Epithelial cell of umbilical artery (primary cell): Measurements from ENCODE around the gene APAF1. TPM values are rescaled to one million over a fixed set of nuclear protein-coding genes. Genes with fewer than 3 reads are reported as not detected.

Experiments
- total RNA-seq: library from RNA; depleted of rRNA; stranded (reverse); fragments of >200 nt; gene quantifications from 2 replicates; pipeline ENCODE4 v1.2.3, GENCODE V29; 2014

APAF1 gene, protein sequence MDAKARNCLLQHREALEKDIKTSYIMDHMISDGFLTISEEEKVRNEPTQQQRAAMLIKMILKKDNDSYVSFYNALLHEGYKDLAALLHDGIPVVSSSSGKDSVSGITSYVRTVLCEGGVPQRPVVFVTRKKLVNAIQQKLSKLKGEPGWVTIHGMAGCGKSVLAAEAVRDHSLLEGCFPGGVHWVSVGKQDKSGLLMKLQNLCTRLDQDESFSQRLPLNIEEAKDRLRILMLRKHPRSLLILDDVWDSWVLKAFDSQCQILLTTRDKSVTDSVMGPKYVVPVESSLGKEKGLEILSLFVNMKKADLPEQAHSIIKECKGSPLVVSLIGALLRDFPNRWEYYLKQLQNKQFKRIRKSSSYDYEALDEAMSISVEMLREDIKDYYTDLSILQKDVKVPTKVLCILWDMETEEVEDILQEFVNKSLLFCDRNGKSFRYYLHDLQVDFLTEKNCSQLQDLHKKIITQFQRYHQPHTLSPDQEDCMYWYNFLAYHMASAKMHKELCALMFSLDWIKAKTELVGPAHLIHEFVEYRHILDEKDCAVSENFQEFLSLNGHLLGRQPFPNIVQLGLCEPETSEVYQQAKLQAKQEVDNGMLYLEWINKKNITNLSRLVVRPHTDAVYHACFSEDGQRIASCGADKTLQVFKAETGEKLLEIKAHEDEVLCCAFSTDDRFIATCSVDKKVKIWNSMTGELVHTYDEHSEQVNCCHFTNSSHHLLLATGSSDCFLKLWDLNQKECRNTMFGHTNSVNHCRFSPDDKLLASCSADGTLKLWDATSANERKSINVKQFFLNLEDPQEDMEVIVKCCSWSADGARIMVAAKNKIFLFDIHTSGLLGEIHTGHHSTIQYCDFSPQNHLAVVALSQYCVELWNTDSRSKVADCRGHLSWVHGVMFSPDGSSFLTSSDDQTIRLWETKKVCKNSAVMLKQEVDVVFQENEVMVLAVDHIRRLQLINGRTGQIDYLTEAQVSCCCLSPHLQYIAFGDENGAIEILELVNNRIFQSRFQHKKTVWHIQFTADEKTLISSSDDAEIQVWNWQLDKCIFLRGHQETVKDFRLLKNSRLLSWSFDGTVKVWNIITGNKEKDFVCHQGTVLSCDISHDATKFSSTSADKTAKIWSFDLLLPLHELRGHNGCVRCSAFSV (N-terminal part only)
- 27.6 and 36.9 TPM in 2 replicates for total RNA-seq

GRCh38 chr12:98644712-98645571, at the start of gene APAF1, which contains the start of gene IKBIP:
Gene APAF1, plus strand, starts transcription at chr12:98645290. Its CDS starts 3,070 bp downstream, at chr12:98648360.
Gene IKBIP, minus strand, starts transcription at chr12:98644788. Its CDS starts 87 bp downstream, at chr12:98644701.

Other genes with a start within 250 kb of the APAF1 start
- 157 and 223 TPM in 2 replicates for gene TMPO, start 129.7 kb upstream of the APAF1 start, total RNA-seq
- 671 and 923 TPM in 2 replicates for gene SLC25A3, start 51.6 kb upstream of the APAF1 start, total RNA-seq
- gene IKBIP, start 502 bp upstream of the APAF1 start, total RNA-seq: 74.5 and 96.5 TPM in 2 replicates